Jurkat, Clone E6-1 (cell line): Measurements from ENCODE around the gene TAF4. TPM values are rescaled to one million over a fixed set of nuclear protein-coding genes. Genes with fewer than 3 reads are reported as not detected.

Source experiments
- DNase-seq: peaks from one replicate; pipeline ENCODE4 v3.0.0-alpha.2; 2011; ENCODE audit warnings: low read depth, low spot score
- H3K4me3 ChIP-seq: 2 replicates; pipeline ENCODE4 v1.5.1; 2011; ENCODE audit warnings: mild to moderate bottlenecking, low read length, control low read depth, moderate library complexity
- polyA plus RNA-seq: library from polyadenylated mRNA; unstranded; fragments of >200 nt; gene quantifications from one replicate; pipeline ENCODE4 v1.2.1, GENCODE V29; 2012; ENCODE audit warnings: missing spikeins; ENCODE audit not compliant: insufficient read length, insufficient read depth

TAF4 gene, protein sequence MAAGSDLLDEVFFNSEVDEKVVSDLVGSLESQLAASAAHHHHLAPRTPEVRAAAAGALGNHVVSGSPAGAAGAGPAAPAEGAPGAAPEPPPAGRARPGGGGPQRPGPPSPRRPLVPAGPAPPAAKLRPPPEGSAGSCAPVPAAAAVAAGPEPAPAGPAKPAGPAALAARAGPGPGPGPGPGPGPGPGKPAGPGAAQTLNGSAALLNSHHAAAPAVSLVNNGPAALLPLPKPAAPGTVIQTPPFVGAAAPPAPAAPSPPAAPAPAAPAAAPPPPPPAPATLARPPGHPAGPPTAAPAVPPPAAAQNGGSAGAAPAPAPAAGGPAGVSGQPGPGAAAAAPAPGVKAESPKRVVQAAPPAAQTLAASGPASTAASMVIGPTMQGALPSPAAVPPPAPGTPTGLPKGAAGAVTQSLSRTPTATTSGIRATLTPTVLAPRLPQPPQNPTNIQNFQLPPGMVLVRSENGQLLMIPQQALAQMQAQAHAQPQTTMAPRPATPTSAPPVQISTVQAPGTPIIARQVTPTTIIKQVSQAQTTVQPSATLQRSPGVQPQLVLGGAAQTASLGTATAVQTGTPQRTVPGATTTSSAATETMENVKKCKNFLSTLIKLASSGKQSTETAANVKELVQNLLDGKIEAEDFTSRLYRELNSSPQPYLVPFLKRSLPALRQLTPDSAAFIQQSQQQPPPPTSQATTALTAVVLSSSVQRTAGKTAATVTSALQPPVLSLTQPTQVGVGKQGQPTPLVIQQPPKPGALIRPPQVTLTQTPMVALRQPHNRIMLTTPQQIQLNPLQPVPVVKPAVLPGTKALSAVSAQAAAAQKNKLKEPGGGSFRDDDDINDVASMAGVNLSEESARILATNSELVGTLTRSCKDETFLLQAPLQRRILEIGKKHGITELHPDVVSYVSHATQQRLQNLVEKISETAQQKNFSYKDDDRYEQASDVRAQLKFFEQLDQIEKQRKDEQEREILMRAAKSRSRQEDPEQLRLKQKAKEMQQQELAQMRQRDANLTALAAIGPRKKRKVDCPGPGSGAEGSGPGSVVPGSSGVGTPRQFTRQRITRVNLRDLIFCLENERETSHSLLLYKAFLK
- polyA plus RNA-seq = 29.5 TPM

DNA sequence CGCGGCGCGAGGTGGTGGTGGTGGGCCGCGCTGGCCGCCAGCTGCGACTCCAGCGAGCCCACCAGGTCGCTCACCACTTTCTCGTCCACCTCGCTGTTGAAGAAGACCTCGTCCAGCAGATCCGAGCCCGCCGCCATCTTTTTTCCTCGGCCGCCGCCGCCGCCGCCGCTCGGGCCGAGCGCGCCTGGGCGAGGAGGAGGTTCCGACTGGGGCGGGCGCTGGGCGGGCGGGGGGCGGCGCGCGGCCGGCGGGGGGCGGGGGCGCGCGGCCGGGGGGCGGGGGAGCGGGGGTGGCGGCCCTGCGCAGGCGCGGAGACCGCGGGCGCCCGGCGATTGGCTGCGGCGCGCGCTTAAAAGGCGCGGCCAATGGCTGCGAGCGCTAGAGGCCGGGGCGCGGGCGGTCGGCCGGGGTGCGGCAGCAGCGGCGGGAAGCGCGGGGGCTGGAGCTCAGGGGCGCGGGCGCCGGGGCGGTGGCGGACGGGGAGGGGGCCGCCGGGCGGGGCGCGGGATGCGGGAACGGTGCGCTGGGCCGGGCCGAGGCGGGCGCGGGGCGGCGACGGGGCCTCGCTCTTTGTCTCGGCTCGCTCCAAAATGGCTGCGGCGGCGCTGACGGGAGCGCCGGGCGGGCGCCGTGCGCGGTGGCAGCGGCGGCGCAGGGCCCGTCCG lies at the start of gene TAF4:
Gene TAF4, minus strand, starts transcription at position 208 of the 665 bp plus-strand sequence. Its CDS starts 71 bp downstream, at position 137.
- DNase-seq = peak; percentile 47

DNA sequence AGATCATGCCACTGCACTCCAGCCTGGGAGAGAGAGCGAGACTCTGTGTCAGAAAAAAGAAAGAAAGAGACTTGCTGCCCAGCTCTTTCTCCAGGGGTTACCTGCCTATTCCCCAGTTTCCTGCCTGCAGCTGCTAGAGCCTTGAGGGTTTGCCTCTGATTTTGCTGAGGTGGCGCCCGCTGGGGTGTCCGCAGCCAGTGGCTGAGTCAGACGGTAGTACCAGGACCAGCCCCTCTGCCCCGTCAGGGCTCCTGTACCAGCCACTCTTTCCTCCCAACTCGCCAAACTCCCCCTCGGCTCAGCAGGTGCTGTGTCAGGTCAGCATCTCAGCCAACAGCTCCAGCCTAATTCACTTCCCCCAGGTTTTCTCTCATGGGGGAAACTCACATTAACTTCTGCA lies 49.2 kb upstream of the TAF4 start:
- no peak overlapping the region for H3K4me3 ChIP-seq
- DNase-seq = no peak

More for the DNA sequence above, at the start of gene TAF4:
- H3K4me3 ChIP-seq = peak within 1 kb of the TSS; percentile 66

DNA sequence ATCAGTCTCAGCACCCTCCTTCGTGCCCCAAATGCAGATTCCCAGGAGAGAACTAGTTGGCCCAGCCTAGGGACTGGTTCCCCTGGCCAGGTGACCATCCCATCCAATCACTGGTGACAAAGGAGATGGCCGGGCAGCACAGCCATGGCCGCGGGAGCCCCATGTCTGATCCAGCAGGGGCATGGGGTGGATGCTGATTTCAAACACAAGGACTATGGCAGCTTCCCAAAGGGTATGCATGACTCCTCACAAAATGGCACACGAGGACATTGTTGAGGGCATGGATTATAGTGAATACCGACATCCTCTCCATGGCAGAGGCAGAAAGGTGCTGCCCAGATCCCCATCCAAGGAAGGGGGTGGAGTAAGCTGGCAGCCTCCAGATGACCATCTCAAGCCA lies 46.7 kb upstream of the TAF4 start:
- H3K4me3 ChIP-seq = no peak overlapping the region
- DNase-seq = no peak

DNA sequence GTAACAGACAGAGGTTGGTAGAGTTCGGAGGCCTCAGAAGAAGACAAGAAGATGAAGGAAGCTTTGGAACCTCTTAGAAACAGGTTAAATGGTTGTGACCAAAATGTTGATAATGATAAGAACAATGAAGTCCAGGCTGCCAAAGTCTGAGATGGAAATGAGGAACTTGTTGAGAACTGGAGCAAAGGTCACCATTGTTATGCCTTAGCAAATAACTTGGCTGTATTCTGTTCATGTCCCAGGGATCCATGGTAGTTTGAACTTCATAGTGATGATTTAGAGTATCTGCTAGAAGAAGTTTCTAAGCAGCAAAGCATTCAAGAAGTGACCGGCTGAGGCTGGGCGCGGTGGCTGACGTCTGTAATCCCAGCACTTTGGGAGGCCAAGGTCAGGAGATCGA lies 45.5 kb upstream of the TAF4 start:
- H3K4me3 ChIP-seq = no peak overlapping the region

DNA sequence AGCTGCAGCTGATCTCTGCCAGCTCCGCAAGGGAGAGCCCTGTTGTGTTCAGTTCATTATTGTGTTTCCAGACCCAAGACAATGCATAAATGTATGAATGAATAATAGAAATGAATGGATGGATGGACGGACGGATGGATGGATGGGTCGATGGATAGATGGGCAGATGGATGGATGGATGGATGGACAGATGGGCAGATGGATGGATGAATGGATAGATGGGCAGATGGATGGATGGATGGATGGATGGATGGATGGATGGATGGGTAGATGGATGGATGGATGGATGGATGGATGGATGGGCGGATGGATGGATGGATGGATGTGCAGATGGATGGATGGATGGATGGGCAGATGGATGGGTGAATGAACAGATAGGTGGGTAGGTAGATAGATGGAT lies 39.9 kb upstream of the TAF4 start:
- DNase-seq = no peak
- H3K4me3 ChIP-seq = no peak overlapping the region

More for the DNA sequence above, 45.5 kb upstream of the TAF4 start:
- DNase-seq = no peak

DNA sequence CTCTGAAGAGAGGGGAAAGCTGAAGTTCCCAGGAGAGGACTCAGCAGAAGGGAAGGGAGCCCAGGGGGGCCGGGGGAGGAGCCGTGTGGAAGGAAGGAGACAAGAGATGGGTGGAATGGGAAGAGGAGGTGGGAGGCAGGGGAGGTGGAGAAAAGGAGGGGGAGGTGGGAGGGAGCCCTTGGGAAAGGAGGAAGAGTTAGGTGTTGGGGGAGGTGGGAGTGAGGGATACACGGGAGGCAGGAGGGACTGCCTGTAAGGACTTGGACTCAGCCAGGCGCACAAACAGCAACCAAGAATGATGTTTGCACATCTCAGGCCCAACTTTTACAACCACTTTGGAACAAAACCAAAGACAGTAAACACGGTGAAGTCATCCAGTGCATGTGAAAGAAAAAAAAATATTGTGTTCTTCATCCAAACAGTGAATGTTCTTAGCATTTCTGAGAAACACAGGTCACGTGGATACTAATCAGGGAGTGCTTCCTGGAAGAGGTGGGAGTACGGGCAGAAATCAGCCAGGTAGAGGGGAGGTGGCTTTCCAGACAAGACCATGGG lies 39.2 kb upstream of the TAF4 start:
- DNase-seq = no peak
- H3K4me3 ChIP-seq = no peak overlapping the region

DNA sequence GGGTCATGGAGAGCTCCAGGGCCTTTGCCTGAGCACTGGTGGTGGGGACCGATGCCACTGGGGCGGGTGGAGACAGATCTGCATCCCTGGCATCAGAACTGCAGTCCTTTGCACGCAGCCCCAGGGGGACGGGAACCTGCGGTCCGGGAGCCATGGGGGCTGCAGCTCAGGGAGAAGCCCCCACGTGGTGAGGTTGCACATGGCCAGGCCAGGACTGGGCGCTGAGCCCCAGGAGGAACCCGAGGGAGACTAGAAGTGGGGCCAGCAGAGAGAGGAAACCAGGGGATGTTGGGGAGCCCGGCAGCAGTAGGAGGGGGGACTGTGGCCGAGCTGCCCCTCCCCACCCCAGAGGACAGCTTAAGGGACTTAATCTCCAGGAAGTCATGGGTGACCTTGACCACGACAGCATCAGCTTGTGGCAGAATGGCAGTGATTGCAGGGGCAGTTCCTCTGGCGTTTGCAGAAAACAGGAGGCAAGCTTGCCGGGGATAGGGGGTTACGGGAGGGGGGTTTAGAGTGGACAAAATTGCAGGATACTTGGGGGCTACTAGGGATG lies 38.6 kb upstream of the TAF4 start:
- no peak overlapping the region for H3K4me3 ChIP-seq

DNA sequence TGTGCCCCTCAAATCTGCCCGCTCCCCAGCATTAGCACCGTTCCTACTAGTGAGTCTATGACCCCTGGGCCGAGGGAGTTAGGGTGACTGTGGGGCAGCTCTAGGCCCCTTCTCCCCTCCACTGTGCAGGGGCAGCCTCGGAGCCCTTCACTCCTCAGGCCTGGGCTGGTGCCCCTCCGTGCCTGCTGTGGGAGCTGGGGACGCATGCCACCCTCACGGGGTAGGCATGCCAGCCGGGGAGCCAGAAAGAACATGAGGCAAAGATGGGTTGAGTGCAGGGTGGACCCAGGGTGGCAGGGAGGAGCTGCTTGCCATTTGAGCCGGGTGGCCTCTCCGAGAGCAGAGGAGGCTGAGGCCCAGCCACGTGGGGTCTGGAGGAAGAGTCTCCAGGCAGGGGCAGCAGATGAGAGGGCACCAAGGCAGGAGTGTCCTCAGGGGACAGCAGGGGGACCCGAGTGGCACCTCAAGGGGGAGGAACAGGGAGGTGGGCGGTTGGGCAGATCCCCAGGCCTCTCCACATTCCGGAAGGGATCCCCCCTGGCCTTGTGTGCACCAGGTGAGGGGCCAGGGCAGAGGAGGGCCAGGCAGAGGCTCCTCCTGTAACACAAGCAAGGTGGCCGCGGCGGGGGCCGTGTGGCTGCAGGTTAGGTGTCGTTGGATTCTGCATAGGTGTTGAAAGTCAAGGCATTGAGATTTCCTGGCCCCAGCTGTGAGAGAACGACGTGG lies 38.0 kb upstream of the TAF4 start:
- H3K4me3 ChIP-seq = no peak overlapping the region
- DNase-seq = no peak

More for the DNA sequence above, 38.6 kb upstream of the TAF4 start:
- DNase-seq = no peak

DNA sequence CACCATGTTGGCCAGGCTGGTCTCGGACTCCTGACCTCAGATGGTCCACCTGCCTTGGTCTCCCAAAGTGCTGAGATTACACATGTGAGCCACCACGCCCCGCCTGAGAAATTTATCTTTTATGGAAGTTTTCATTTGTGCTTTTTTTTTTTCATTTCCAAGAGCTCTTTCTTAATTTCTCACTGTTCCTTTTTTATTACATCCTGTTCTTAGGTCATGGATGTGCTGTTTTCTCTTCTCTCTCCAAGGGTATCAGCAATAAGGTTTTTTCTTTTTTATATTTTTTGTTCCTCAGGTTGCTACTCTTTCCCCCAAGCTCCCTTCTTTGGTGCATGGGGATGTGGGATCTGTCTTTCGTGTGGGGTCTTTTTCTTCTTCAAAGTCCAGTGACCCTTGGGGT lies 35.4 kb upstream of the TAF4 start:
- no peak overlapping the region for H3K4me3 ChIP-seq
- no peak for DNase-seq

DNA sequence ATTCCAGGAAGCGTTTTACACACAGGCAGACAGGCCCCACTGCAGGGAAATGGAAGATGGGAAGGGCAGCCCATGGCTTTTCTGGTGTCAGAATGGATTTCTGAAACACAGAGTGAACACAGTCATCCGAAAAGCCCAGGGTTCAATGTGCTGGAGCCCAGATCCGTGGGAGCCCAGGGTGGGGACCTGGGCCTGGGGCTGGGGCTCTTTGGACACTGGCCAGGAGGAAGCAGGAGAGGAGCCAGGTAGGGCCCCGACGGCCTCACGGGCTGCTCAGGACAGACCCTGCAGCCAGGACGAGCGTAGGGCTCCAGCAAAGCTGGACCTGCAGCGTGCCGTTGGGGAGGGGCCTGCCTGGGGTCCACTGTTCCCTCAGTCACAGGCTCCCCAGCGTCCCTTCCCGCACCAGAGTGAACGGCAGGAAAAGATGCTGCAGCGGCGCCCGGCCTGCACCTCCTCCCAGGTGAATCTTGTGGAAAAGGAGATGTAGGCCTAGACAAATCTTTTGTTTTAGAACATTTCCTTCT lies 32.3 kb upstream of the TAF4 start:
- H3K4me3 ChIP-seq = no peak overlapping the region

DNA sequence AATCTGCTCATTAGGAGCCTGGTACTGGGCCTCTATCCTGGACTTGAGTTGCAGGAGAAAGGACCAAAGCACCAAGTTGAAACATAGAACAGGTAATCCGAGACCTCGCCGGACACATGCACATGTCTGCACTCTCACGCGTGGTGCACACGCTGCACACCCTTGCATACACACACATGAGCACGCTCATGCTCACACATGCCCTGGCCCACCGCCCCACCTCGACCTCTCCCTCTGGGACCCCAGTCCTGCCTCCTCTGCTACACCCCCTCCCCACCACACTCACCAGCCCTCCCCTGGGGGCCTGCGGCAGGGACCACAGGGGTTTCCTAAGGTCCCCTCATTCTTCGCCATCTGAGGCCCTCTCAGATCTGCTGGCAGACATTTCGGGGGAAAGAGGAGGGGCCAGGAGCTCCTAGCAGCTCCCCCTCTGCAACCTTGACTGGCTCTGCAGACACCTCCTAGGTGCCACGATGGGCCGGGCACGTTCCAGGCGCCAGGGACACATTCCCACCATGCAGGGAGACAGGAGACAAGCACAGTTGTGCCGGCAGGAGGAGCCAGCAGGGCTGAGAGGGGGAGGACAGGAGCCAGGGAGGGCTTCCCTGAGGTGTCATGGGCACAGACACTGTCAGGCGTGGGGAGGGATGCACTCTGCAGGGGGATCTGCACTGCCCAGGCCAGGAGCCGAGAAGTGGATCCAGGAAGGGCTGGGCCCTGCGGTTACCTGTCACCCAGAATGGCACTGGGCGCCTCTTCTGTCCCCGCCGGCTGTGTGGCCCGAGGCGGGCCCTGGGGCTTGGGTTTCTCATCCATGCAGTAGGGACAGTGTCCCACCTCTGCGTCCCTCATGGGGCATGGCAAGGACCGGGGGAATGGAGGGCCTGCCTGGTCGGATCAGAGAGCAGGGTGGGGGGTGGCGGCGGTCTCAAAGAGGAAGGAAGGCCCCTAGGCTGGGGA lies 31.0 kb upstream of the TAF4 start:
- no peak overlapping the region for H3K4me3 ChIP-seq
- no peak for DNase-seq

More for the DNA sequence above, 32.3 kb upstream of the TAF4 start:
- no peak for DNase-seq

DNA sequence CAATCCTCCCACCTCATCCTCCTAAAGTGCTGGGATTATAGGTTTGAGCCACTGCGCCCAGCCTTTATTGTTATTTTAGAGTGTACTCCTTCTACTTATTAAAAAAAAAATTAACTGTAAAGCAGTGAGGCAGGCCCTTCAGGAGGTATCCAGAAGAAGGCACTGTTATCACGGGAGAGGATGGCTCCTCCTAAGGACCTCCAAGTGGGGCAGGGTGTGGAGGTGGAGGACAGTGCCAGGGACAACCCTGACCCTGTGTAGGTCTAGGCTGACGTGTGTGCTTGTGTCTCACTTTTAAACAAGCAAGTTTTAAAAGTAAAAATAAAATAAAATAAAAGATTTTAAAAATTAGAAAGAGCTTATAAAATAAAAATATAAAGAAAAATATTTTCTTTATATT lies 23.7 kb upstream of the TAF4 start:
- no peak for DNase-seq
- no peak overlapping the region for H3K4me3 ChIP-seq

DNA sequence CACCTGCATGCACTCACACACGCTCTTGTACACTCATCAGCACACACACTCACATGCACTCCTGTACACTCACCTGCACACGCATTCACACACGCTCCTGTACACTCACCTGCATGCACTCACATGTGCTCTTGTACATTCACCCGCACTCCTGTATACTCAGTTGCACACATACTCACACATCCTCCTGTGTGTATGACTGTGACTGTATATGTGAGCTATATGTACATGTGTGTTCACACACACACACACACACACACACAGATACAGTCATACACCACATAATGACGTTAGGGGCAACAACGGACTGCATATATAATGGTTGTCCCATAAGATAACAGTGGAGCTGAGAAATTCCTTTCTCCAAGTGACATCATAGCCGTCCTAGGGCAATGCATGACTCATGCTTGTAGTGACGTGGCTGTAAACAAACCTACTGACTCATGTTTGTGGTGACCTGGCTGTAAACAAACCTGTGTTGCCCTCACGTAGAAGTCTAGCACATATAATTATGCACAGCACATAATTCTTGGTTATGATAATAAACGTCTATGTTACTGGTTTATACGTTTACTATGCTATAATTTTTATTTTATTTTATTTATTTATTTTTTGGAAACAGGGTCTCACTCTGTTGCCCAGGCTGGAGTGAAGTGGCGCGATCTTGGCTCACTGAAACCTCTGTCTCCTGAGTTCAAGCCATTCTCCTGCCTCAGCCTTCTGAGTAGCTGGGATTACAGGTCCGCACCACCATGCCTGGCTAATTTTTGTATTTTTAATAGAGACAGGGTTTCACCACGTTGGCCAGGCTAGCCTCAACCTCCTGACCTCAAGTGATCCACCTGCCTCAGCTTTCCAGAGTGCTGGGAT lies 22.8 kb upstream of the TAF4 start:
- no peak for DNase-seq
- no peak overlapping the region for H3K4me3 ChIP-seq

DNA sequence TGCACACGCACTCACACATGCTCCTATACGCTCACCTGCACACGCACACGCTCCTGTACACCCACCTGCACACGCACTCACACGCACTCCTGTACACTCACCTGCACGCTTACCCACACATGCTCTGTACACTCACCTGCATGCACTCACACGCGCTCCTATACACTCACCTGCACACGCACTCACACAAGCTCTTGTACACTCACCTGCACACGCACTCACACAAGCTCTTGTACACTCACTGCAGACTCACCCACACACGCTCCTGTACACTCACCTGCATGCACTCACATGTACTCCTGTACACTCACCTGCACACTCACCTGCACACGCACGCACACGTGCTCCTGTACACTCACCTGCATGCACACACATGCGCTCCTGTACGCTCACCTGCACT lies 22.0 kb upstream of the TAF4 start:
- H3K4me3 ChIP-seq = no peak overlapping the region
- DNase-seq = no peak

DNA sequence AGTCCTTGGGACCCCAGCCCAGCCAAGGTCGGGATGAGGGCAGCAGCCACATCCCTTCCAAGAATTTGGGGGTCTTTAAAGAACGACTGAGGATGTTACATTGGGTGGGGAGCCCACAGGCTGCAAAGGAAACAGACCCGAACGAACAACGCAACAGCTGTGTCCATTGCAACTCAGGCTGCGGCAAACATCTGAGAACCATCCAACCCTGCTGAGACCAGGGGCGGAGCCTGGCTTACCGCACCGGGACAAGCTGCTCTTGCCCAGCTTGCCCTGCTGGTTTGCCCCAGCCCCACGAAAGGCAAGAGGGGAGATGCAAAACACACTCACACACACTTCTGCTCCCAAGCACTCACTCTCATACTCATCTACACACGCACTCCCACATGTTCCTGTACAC lies 21.5 kb upstream of the TAF4 start:
- H3K4me3 ChIP-seq = no peak overlapping the region
- DNase-seq = no peak

DNA sequence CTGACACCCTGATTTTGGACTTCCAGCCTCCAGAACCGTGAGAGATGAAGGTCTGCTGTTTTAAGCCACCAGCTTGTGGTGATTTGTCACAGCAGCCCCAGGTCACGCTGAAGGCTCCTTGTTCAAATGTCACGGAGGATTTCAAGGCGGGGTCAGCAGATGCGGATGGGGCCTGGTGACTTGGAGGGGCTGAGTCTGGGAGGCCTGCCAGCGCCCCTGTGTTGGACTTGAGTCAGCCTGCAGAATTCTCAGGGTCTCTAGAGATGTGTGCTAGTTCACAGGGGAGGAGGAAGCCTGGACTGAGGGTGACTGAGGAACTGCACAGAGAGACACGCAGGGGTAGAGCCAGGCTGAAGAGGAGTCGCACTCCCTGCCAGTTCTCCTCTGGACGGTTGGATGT lies 19.5 kb upstream of the TAF4 start:
- H3K4me3 ChIP-seq = no peak overlapping the region
- DNase-seq = no peak
